ENCODE measurements around the gene SORBS1.

SORBS1 gene

GRCh38 chr10:95542330-95542729 is 18.8 kb downstream of the SORBS1 start:
- no peak for DNase-seq (ENCODE audit: low read depth in 1 of 2, low spot score in 1 of 2)

- DNase-seq (ENCODE audit: low read depth in 1 of 2, low spot score in 1 of 2) = no peak
Measured at GRCh38 chr10:95540514-95541052, 20.6 kb downstream of the SORBS1 start.

DNA sequence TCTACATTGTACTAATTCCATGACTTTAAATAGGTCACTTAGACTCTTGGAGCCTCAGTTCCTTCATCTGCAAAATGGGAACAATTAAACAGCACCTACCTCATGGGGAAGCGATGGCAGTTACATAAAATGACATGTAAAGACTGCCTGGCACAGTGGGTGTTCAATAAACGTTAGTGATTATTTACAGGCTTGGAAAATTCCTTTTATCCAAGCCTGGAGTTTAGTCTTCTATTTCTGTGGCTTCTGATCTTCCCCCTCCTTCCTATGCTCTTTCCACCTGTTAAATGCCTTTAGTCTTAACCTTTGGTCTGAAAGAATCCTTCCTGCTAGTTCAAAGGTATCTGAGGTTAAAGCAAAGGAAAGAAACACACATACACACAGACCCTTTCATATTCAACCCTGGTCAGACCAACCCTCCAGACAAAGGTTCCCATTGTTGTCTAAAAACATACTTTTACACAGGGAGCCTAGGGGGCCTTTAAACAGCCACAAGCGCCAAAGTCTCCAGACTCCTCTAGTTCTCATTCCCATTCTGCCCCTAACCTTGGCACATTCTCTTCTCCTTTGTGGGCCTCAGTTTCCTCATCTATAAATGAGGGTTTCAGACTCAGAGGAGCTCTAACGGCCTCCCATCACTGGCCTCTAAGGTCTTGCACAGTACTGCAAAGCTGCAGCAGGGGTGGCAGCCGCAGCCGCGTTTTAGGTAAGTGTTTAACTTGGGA is 21.4 kb downstream of the SORBS1 start:
- no peak for DNase-seq (ENCODE audit: low read depth in 1 of 2, low spot score in 1 of 2)

DNA sequence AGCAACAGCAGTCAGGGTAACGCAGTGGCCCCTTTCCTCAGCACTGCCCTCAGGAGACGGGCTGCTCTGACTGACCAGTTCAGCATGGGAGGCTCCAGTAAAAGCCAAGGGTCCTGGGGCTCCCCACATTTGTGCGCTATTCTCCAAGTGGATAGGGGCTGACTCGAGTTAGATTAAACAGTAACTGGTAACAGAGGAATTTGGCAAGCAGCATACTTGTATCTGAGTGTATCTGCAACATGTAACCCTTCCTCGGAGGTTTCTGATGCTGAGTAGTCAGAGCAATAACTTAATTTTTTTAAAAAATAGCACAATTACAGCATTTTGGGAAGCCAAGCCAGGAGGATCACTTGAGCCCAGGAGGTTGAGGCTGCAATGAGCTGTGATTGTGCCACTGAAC is 22.8 kb downstream of the SORBS1 start:
- no peak for DNase-seq (ENCODE audit: low read depth in 1 of 2, low spot score in 1 of 2)

DNA sequence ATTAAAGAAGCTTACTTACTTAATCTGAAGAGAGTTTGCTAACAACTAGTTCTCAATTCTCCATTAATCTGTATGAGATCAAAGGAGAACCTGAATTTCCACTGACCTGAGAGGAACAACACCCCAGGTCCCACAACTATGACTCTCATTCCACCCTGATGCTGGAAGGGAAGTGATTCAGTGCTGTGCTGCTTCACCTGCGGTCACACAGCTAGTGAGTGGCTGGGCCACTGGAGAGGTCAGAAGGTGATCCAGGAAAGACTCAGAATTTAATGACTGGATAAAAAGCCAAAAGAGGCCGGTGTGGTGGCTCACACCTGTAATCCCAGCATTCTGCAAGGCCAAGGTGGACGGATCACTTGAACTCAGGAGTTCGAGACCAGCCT is 23.6 kb downstream of the SORBS1 start:
- no peak for DNase-seq (ENCODE audit: low read depth in 1 of 2, low spot score in 1 of 2)

DNA sequence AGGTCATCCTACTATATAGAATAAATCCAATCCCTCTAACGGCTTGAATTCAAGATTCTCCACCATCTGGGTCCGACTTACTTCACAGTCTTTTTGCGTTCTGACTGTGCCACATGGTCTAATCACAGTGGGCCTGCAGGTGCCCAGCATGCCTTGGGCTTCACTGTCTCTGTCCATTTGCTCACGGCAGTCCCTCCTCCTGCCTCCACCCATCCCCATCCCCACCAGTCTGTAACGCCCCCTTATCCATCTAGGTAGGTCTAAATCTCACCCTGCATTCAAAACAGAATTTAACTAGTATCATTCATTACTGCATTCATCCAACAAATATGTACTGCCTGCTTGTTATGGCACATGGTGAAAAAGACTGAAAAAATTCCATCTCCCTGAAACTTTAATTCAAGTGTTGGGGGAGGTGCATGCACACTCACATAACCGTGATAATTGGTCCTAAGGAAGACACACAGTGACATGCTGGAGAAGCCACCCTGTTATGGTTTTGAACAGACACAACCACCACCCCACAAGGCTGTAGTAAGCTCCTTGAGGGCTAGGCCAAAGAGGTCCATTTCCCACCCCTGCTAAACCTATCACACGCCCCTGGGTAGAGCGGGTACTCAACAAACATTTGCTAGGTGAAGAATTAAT is 24.2 kb downstream of the SORBS1 start:
- DNase-seq (ENCODE audit: low read depth in 1 of 2, low spot score in 1 of 2) = no peak

DNA sequence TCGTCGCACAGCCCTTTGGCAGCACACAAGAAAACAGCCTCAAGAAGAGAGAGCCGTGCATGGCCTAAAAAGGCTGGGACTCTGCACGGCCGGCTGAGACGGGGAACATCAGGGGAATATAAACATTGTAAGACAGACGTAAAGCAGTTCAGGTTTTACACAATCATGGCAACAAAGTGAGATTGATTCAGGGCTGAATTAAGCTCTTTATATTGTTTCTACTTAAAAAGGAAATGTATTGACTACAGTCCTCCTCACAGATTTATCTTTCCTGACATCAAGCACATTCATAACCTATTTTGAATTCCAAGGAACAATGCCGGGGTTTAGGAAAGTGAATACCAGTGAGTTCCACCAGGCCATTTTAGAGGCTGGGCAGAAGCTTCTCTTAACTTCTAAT is 25.2 kb downstream of the SORBS1 start:
- no peak for DNase-seq (ENCODE audit: low read depth in 1 of 2, low spot score in 1 of 2)

- no peak for DNase-seq (ENCODE audit: low read depth in 1 of 2, low spot score in 1 of 2)
Measured at GRCh38 chr10:95535526-95535925, 25.6 kb downstream of the SORBS1 start.

- DNase-seq (ENCODE audit: low read depth in 1 of 2, low spot score in 1 of 2) = no peak
Measured at GRCh38 chr10:95533590-95533989, 27.6 kb downstream of the SORBS1 start.

- DNase-seq (ENCODE audit: low read depth in 1 of 2, low spot score in 1 of 2) = no peak
Measured at GRCh38 chr10:95532536-95532935, 28.6 kb downstream of the SORBS1 start.

- no peak for DNase-seq (ENCODE audit: low read depth in 1 of 2, low spot score in 1 of 2)
Measured at GRCh38 chr10:95531994-95532399, 29.2 kb downstream of the SORBS1 start.

DNA sequence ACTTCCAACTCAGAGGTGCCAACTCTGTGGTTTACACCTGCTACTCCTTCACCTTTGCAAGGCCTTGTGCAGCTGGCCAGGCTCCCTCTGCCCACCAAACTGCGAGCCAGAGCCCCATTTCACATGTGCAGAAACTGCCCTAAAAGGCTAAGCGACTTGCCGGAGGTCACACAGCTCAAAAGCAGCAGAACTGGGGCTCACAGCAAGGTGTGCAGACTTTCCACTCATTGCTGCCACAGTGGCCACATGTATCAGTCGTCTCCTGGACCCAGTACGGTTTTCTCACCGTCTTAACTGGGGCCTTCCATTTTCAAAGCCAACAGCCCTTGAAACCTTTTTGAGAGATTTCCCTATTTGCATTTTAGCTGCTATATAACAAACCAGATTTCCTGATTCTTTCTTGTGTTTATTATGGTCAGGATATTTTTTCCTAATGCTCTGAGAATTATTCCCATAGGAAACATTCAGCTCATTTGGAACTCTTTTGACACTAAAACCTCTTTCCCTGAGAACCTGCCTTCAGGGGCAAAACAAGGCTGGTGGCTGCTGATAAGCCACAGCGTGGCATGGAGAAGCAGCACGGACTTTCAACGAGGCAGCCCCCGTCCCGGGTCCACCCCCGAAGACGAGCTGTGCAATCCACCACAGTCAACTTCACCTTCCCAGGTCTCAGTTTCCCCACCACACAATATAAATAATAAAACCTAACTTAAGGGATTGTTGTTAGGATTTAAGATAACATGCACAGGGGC is 29.9 kb downstream of the SORBS1 start:
- DNase-seq (ENCODE audit: low read depth in 1 of 2, low spot score in 1 of 2) = no peak

DNA sequence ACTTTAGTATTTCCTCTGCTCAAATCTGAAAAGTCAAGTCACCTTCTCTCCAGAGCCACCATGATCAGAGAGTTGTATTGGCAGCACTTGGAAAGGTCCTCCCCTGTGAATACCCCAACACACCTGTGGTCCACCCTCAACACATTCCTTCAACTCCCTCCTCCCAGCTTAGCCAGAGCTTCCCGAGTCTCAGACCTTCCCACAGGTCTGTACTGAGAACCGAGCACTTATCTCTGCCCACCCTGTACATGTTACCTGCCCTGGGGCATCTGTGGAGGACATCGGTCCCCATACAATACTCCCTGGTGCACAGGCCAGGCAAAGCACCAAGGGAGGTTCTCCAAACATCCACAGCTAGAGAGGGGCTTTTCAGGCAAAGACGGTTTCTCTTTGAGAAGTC is 30.6 kb downstream of the SORBS1 start:
- DNase-seq (ENCODE audit: low read depth in 1 of 2, low spot score in 1 of 2) = no peak

- DNase-seq (ENCODE audit: low read depth in 1 of 2, low spot score in 1 of 2) = no peak
Measured at GRCh38 chr10:95530029-95530428, 31.1 kb downstream of the SORBS1 start.

- DNase-seq (ENCODE audit: low read depth in 1 of 2, low spot score in 1 of 2) = no peak
Measured at GRCh38 chr10:95526044-95526443, 35.1 kb downstream of the SORBS1 start.

DNA sequence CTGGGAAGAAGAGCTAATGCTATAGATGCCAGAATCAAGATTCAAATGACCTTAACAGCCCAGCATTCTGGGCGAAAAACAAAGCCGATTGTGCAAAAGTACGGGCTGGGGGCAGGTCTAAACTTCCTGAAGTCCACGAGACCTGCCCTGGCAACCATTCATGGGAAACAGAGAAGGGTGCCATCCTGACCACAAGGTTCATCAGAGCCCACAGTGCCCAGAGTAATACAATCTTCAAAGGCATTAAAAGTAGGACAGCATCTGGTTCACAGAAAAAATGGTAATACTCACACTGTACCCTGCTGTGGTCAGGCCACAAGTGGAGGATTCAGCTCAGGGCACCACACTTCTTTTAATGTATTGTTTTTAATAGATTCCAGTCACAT is 36.1 kb downstream of the SORBS1 start:
- DNase-seq (ENCODE audit: low read depth in 1 of 2, low spot score in 1 of 2) = no peak

DNA sequence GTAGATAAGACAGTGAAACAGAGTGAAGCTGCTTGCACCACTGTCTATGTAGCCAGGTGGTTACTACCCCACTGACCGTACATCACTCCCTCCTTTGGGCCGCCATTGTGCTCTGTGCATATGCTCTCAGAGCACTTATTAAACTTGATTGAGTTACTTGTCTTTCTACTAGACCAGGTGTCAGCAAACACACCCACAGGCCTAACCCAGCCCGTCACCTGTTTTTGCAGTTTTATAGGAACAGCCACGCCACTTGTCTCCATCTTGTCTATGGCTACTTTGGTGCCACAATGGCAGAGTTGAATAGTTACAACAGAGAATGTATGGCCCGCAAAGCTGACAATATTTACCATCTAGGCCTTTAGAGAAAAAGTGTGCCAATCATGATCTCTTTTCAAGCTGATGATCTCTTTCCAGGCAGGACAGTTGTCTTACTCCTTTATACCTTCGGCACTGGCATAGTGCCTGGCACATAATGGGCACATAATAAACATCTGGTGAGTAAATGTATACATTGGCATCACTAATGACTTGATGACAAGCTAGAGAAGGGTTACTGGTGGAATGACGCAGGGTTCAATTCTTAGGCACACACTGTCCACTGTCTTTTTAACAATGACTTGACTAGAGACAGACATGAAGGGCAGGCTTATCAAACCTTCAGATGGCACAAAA is 36.7 kb downstream of the SORBS1 start:
- no peak for DNase-seq (ENCODE audit: low read depth in 1 of 2, low spot score in 1 of 2)

DNA sequence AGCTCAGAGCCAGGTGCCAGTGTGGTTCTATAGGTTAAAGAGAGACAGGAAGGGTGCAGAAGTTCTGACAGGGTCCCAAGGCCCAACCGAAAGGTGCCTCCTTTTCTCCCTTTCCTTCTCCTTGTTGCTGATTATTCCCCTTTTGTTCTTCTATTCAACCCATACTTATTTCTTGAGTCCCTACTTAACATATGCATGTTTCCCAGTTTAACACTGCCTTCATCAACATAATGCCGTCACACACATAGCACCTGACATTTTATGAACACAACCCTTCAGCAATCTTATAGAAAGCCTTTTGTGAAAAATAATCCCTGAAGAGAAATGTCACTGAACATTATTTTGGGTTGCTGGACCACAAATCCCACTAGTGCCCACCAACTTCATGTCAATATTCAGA is 39.1 kb downstream of the SORBS1 start:
- DNase-seq (ENCODE audit: low read depth in 1 of 2, low spot score in 1 of 2) = no peak

- DNase-seq (ENCODE audit: low read depth in 1 of 2, low spot score in 1 of 2) = no peak
Measured at GRCh38 chr10:95520617-95521016, 40.6 kb downstream of the SORBS1 start.

DNA sequence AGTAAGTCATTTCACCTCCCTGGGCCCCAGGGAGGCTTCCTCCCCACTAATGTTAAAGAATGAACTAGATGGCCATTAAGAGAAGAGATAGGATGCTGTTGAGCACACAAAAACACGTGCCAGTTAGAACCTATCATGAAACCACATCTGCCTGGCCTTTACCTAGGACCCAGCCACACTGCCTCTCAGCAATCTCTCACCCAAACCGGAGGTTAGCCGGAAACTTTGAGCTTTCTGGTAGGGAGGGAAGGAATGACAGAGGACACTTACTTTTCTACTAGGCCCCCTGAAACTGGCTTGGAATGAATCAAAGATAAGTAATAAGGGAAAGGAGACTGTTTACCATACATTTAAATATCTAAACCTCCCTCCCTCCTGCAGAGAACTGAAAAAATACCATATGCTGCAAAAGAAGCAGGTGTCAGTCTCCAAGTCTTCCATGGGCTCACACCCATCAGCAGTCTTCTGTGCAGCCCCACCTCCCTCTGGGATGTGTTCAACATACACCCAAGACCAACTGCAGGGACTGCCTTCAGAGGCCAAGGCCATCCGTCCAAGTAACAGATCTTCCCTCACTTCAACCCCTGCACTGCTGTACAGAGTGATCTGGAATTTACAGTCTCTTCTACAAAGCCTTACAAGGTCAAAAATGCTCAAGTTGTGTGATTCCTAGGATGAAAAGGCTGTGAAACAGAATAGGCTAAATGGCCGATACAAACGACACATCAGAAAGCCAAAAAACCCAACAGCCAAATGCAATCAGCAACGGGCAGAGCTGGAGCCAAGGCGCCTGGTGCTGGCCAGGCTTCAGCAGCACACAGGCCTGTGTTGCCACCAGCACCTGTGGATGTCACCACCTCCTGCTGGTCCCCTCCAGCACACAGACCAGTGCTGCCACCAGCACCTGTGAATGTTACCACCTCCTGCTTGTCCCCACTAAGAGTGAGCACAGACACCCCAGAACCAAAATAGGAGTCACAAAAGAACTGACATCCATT is 42.4 kb downstream of the SORBS1 start:
- DNase-seq (ENCODE audit: low read depth in 1 of 2, low spot score in 1 of 2) = no peak

All from stimulated activated CD4-positive, alpha-beta T cell treated with anti-CD3 and anti-CD28 coated beads, Interleukin-15, amount 100 ng/mL, for 1 hour (primary cell).